MCF 10A (cell line): ENCODE measurements around the gene STAC. TPM values are rescaled to one million over a fixed set of nuclear protein-coding genes. Genes with fewer than 3 reads are reported as not detected.

ENCODE experiments used
- BruUV-seq: library from RNA; stranded (reverse); fragments of 400-500 nt; replicated peaks from 2 replicates; lab custom pipeline; 2021; lab: Mats Ljungman, UMichigan
- CTCF ChIA-PET: fragments of 300-600 bp; sonication (Branson Sonifier 250); formaldehyde crosslinking; extraction: SDS; loops from one replicate; lab custom pipeline; 2021; ENCODE audit warnings: antibody characterized with exemption, inconsistent platforms; lab: Yijun Ruan, JAX
- POLR2A ChIA-PET: fragments of 300-600, 350-650 bp; sonication (Branson Sonifier 250); formaldehyde crosslinking; extraction: SDS; loops from one replicate; lab custom pipeline; 2020; ENCODE audit warnings: antibody characterized with exemption, inconsistent platforms; lab: Yijun Ruan, JAX
- DNase-seq: peaks from one replicate; pipeline ENCODE4 v3.0.0-alpha.2; 2018; ENCODE audit not compliant: unreplicated experiment
- H3K27ac Mint-ChIP-seq: one replicate; pipeline ENCODE4 v1.8.0; 2022; ENCODE audit warnings: mild to moderate bottlenecking, low read depth, mixed read lengths; ENCODE audit not compliant: unreplicated experiment
- H3K27me3 Mint-ChIP-seq: one replicate; pipeline ENCODE4 v1.8.0; 2022; ENCODE audit warnings: mixed read lengths; ENCODE audit not compliant: insufficient read depth, unreplicated experiment
- H3K36me3 Mint-ChIP-seq: one replicate; pipeline ENCODE4 v1.8.0; 2022; ENCODE audit warnings: mild to moderate bottlenecking, moderate library complexity, mixed read lengths; ENCODE audit not compliant: insufficient read depth, unreplicated experiment
- H3K4me1 Mint-ChIP-seq: one replicate; pipeline ENCODE4 v1.8.0; 2022; ENCODE audit warnings: mixed read lengths; ENCODE audit not compliant: insufficient read depth, unreplicated experiment
- H3K4me3 Mint-ChIP-seq: one replicate; pipeline ENCODE4 v1.8.0; 2022; ENCODE audit warnings: mild to moderate bottlenecking, moderate library complexity, mixed read lengths; ENCODE audit not compliant: unreplicated experiment
- H3K9me3 Mint-ChIP-seq: one replicate; pipeline ENCODE4 v1.8.0; 2022; ENCODE audit warnings: mixed read lengths; ENCODE audit not compliant: unreplicated experiment
- intact Hi-C: fragments of 100-400 bp; cut with micrococcal nuclease; formaldehyde crosslinking; loops from 2 replicates; pipeline ENCODE4 v1.14.1; 2022
- total RNA-seq: library from RNA; stranded (reverse); gene quantifications from 2 replicates; pipeline ENCODE4 v1.2.3, GENCODE V29; 2022
- TF ChIP-seq, protein P1 (sequence below): fragments of 200-600 bp; IDR thresholded peaks from one replicate; pipeline ENCODE4 v1.8.0; 2022; ENCODE audit warnings: antibody characterized with exemption, mild to moderate bottlenecking; ENCODE audit not compliant: unreplicated experiment

Gene STAC
- total RNA-seq, 1 experiment from 2014 or later: 1.1 TPM

DNA sequence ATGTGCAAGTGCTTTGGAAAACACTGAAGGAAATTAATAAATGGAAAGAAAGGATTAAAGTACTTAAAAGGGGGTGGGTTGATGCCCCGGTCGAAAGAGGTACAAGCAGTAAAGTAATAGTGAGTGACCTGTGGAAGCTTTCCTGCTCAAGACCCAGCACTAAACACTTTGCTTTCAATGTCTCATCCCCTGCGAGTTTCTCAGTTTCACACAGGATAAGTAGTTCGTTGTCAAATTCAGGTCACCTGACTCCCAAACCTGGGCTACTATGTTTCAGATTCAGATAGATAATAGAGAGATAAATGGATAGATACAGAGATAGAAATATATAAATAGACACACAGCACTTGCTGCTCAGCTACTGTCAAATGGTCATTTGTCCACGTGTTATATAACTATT lies 19.6 kb downstream of the STAC start:
- DNase-seq: no peak
- no peaks in the 10 kb centered on the region for H3K36me3 Mint-ChIP-seq
- no peak overlapping the region for H3K27ac Mint-ChIP-seq
- ChIA-PET POLR2A (no interaction called here), CTCF (no interaction called here)
- no peak overlapping the region for H3K4me3 Mint-ChIP-seq
- H3K4me1 Mint-ChIP-seq: no peaks in the 10 kb centered on the region
- TF ChIP-seq, protein P1, sequence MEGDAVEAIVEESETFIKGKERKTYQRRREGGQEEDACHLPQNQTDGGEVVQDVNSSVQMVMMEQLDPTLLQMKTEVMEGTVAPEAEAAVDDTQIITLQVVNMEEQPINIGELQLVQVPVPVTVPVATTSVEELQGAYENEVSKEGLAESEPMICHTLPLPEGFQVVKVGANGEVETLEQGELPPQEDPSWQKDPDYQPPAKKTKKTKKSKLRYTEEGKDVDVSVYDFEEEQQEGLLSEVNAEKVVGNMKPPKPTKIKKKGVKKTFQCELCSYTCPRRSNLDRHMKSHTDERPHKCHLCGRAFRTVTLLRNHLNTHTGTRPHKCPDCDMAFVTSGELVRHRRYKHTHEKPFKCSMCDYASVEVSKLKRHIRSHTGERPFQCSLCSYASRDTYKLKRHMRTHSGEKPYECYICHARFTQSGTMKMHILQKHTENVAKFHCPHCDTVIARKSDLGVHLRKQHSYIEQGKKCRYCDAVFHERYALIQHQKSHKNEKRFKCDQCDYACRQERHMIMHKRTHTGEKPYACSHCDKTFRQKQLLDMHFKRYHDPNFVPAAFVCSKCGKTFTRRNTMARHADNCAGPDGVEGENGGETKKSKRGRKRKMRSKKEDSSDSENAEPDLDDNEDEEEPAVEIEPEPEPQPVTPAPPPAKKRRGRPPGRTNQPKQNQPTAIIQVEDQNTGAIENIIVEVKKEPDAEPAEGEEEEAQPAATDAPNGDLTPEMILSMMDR: no peak
- BruUV-seq: no TSS peak
- H3K9me3 Mint-ChIP-seq: peaks cover 6% of the 10 kb centered on the region
- H3K27me3 Mint-ChIP-seq: peaks cover 12% of the 10 kb centered on the region
- intact Hi-C loops: no loop called here

DNA sequence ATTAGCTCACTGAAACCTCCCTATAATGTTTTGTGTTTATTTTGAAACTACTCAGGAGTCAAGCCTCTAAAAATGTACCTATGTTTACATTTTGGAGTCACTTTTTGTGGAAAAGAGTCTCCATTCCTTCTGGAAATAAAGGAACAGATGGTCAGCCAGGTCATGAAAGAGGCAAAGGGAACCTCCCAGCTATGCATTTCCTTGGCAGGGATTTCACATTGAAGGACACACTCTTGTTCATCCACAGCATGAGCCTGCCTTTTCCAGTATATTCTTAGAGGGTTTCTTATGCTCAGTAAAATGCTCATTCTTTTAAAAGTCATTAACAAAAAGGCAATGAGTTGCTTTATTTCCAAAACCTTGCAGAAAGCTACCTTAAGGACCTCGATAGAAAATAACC lies 20.8 kb downstream of the STAC start:
- Mint-ChIP-seq H3K9me3 (peaks cover 6% of the 10 kb centered on the region), H3K4me1 (no peaks in the 10 kb centered on the region), H3K4me3 (no peak overlapping the region), H3K27ac (no peak overlapping the region), H3K36me3 (no peaks in the 10 kb centered on the region), H3K27me3 (peaks cover 12% of the 10 kb centered on the region)
- TF ChIP-seq, protein P1: no peak
- BruUV-seq: no TSS peak
- ChIA-PET POLR2A (no interaction called here), CTCF (no interaction called here)
- intact Hi-C loops: no loop called here
- DNase-seq: no peak

DNA sequence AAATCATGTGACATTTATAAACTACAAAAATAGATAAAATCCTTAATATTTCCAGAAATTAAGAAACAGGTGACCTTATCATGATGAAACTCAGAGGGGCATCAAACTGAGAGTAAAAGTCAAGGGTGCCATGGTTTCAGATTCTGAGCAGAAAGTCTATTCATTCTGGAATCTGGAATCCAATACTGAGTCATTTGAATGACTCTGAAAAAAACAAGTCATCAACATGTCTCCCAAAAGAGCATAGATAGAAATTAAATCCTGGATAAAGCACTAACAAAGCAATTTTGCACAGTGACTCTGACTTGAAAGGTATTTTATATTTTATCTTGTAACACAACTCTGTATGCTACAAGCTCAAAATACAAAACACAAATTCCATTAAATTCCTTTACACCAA lies 23.4 kb downstream of the STAC start:
- BruUV-seq: no TSS peak
- CTCF ChIA-PET: interaction anchor here (1.0 kb wide), 1 partner anchor 555 kb away, joined by 3 read pairs; no protein-coding TSS in a partner anchor

DNA sequence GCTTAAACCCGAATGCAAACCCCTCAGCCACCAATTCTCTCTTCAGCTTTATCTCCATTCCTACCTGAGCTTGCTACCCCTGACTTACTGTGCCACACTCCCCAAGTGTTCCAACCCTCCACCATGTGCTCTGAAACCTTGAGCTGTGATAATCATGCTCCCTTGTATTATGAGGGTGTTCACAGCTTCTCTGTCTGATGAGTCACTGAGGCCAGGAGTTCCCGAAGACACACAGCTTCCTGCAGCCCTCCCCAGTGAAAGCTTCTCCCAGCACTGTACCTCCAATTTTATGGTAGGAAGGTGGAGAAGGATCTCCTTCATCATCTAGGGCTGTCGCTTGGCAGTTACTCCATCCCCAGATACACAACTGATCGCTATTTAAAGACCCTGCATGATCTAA lies 24.9 kb downstream of the STAC start:
- ChIA-PET POLR2A (no interaction called here), CTCF (interaction anchor here (2.0 kb wide), 1 partner anchor 281 kb away, joined by 5 read pairs; no protein-coding TSS in a partner anchor)
- Mint-ChIP-seq H3K4me1 (no peaks in the 10 kb centered on the region), H3K27me3 (no peaks in the 10 kb centered on the region), H3K27ac (no peak overlapping the region), H3K36me3 (no peaks in the 10 kb centered on the region), H3K4me3 (no peak overlapping the region), H3K9me3 (no peaks in the 10 kb centered on the region)
- no TSS peak for BruUV-seq
- TF ChIP-seq, protein P1: no peak
- intact Hi-C loops: no loop called here
- DNase-seq: no peak

More for the DNA sequence above, 23.4 kb downstream of the STAC start:
- intact Hi-C loops: no loop called here
- Mint-ChIP-seq H3K27ac (no peak overlapping the region), H3K4me3 (no peak overlapping the region), H3K4me1 (no peaks in the 10 kb centered on the region), H3K27me3 (peaks cover 1% of the 10 kb centered on the region), H3K9me3 (no peaks in the 10 kb centered on the region), H3K36me3 (no peaks in the 10 kb centered on the region)
- no peak for DNase-seq
- TF ChIP-seq, protein P1: no peak
- POLR2A ChIA-PET: no interaction called here
